Activated T-helper 1 cell treated with anti-CD3 and anti-CD28 coated beads, Interleukin-12 subunit alpha, Interleukin-12 subunit beta, Interleukin-2, Interleukin-4 antibody, amounts not matched to agents 30 ng/mL and 10 ng/mL and 1 ng/mL, durations not matched to agents 14 hours and 24 hours and 36 hours (primary cell): Measurements from ENCODE around the gene TEX14. TPM values are rescaled to one million over a fixed set of nuclear protein-coding genes. Genes with fewer than 3 reads are reported as not detected.
"Not testable (repeated sequence)": the region's sequence is repeated elsewhere in the genome, so short reads cannot be mapped to it uniquely, and the experiment has no call there.

ENCODE experiments used
- DNase-seq: peaks from one replicate; pipeline ENCODE4 v3.0.0; 2021; ENCODE audit warnings: low spot score
- H3K27ac Mint-ChIP-seq: one replicate; pipeline ENCODE4 v1.8.0; 2021; ENCODE audit warnings: mild to moderate bottlenecking, mixed read lengths
- H3K27me3 Mint-ChIP-seq: one replicate; pipeline ENCODE4 v1.8.0; 2022; ENCODE audit warnings: mild to moderate bottlenecking, moderate library complexity, mixed read lengths; ENCODE audit not compliant: insufficient read depth
- H3K36me3 Mint-ChIP-seq: one replicate; pipeline ENCODE4 v1.8.0; 2021; ENCODE audit warnings: low read depth, mixed read lengths
- H3K4me1 Mint-ChIP-seq: one replicate; pipeline ENCODE4 v1.8.0; 2021; ENCODE audit warnings: low read depth, mixed read lengths
- H3K4me3 Mint-ChIP-seq: one replicate; pipeline ENCODE4 v1.8.0; 2021; ENCODE audit warnings: mild to moderate bottlenecking, moderate library complexity, mixed read lengths
- H3K9me3 Mint-ChIP-seq: one replicate; pipeline ENCODE4 v1.8.0; 2021; ENCODE audit warnings: mixed read lengths
- intact Hi-C: fragments of 100-400 bp; cut with micrococcal nuclease; formaldehyde crosslinking; loops from one replicate; pipeline ENCODE4 v1.15.1; 2024
- total RNA-seq: library from RNA; stranded (reverse); gene quantifications from 2 replicates; pipeline ENCODE4 v1.2.3, GENCODE V29; 2022

Gene TEX14
- total RNA-seq, 1 donor from 2014 or later: 0.13 TPM

GRCh38 chr17:58703137-58703915 is 11.5 kb upstream of the TEX14 start:
- Mint-ChIP-seq H3K4me3 (no peak overlapping the region), H3K27me3 (no peaks in the 10 kb centered on the region), H3K27ac (peak overlapping the region; percentile 89), H3K9me3 (no peaks in the 10 kb centered on the region), H3K4me1 (peaks cover 48% of the 10 kb centered on the region), H3K36me3 (peaks cover 40% of the 10 kb centered on the region)
- intact Hi-C loops: loop anchor here (1.0 to 2.0 kb wide), 3 partner anchors 10 to 297 kb away; no protein-coding TSS in a partner anchor
- DNase-seq: no peak

GRCh38 chr17:58702708-58703107 is 10.9 kb upstream of the TEX14 start:
- Mint-ChIP-seq H3K27me3 (no peaks in the 10 kb centered on the region), H3K36me3 (peaks cover 36% of the 10 kb centered on the region), H3K9me3 (no peaks in the 10 kb centered on the region), H3K4me1 (peaks cover 44% of the 10 kb centered on the region), H3K4me3 (no peak overlapping the region), H3K27ac (peak overlapping the region; percentile 89)
- intact Hi-C loops: loop anchor here (1.0 to 2.0 kb wide), 4 partner anchors 9 to 298 kb away; no protein-coding TSS in a partner anchor
- DNase-seq: no peak

GRCh38 chr17:58702045-58702476 is 10.2 kb upstream of the TEX14 start:
- Mint-ChIP-seq H3K4me1 (peaks cover 39% of the 10 kb centered on the region), H3K4me3 (no peak overlapping the region), H3K27me3 (no peaks in the 10 kb centered on the region), H3K36me3 (peaks cover 33% of the 10 kb centered on the region), H3K27ac (peak overlapping the region; percentile 89), H3K9me3 (no peaks in the 10 kb centered on the region)
- peak; percentile 38 for DNase-seq
- intact Hi-C loops: loop anchor here (1.0 to 2.0 kb wide), 3 partner anchors 43 to 299 kb away; no protein-coding TSS in a partner anchor

- Mint-ChIP-seq H3K9me3 (no peaks in the 10 kb centered on the region), H3K27ac (no peak overlapping the region), H3K36me3 (peaks cover 25% of the 10 kb centered on the region), H3K27me3 (no peaks in the 10 kb centered on the region), H3K4me3 (no peak overlapping the region), H3K4me1 (peaks cover 31% of the 10 kb centered on the region)
- no peak for DNase-seq
- intact Hi-C loops: loop anchor here (10.0 kb wide), 1 partner anchor 365 kb away; no protein-coding TSS in a partner anchor
These were observed 7.9 kb upstream of the TEX14 start for GRCh38 chr17:58699771-58700170.

- H3K27ac Mint-ChIP-seq: no peak overlapping the region
These were observed 3.0 kb upstream of the TEX14 start for GRCh38 chr17:58694826-58695225.

GRCh38 chr17:58694302-58694701 is 2.5 kb upstream of the TEX14 start:
- intact Hi-C loops: loop anchor here (10.0 kb wide), 1 partner anchor 360 kb away; no protein-coding TSS in a partner anchor
- Mint-ChIP-seq H3K27me3 (no peaks in the 10 kb centered on the region), H3K36me3 (peaks cover 15% of the 10 kb centered on the region), H3K9me3 (no peaks in the 10 kb centered on the region), H3K4me3 (peak overlapping the region; percentile 75), H3K4me1 (peaks cover 31% of the 10 kb centered on the region), H3K27ac (no peak overlapping the region)
- DNase-seq: no peak

More at GRCh38 chr17:58694826-58695225, 3.0 kb upstream of the TEX14 start:
- DNase-seq: no peak
- Mint-ChIP-seq H3K36me3 (peaks cover 19% of the 10 kb centered on the region), H3K4me1 (peaks cover 31% of the 10 kb centered on the region), H3K4me3 (peak overlapping the region; percentile 75), H3K9me3 (no peaks in the 10 kb centered on the region), H3K27me3 (no peaks in the 10 kb centered on the region)
- intact Hi-C loops: loop anchor here (10.0 kb wide), 1 partner anchor 360 kb away; no protein-coding TSS in a partner anchor

- Mint-ChIP-seq H3K4me1 (peaks cover 31% of the 10 kb centered on the region), H3K9me3 (no peaks in the 10 kb centered on the region), H3K4me3 (peak overlapping the region; percentile 97), H3K27ac (peak overlapping the region; percentile 98), H3K36me3 (peaks cover 12% of the 10 kb centered on the region), H3K27me3 (no peaks in the 10 kb centered on the region)
- no peak for DNase-seq
- intact Hi-C loops: loop anchor here (1.0 to 10.0 kb wide), 2 partner anchors 10 to 359 kb away; no protein-coding TSS in a partner anchor
These were observed 1.9 kb upstream of the TEX14 start for GRCh38 chr17:58693751-58694150.

- Mint-ChIP-seq H3K4me1 (peaks cover 31% of the 10 kb centered on the region), H3K4me3 (peak overlapping the region; percentile 97)
- intact Hi-C loops: loop anchor here (1.0 to 10.0 kb wide), 2 partner anchors 10 to 358 kb away; no protein-coding TSS in a partner anchor
These were observed 1.4 kb upstream of the TEX14 start for GRCh38 chr17:58693208-58693607.

GRCh38 chr17:58692239-58693055 is 602 bp upstream of the TEX14 start, which contains the start of gene RAD51C:
Gene RAD51C, plus strand, starts transcription at chr17:58692602. Its CDS starts 42 bp downstream, at chr17:58692644.
- peak within 1 kb of the TSS; percentile 97 for H3K4me3 Mint-ChIP-seq
- no peaks in the 10 kb centered on the region for H3K27me3 Mint-ChIP-seq
- H3K9me3 Mint-ChIP-seq: no peaks in the 10 kb centered on the region
- peak within 1 kb of the TSS; percentile 98 for H3K27ac Mint-ChIP-seq
- peaks cover 12% of the 10 kb centered on the region for H3K36me3 Mint-ChIP-seq
- intact Hi-C loops: loop anchor here (1.0 to 10.0 kb wide), 5 partner anchors 11 to 358 kb away; no protein-coding TSS in a partner anchor
- peaks cover 31% of the 10 kb centered on the region for H3K4me1 Mint-ChIP-seq
- DNase-seq: peak; percentile 86

More at GRCh38 chr17:58693208-58693607, 1.4 kb upstream of the TEX14 start:
- no peaks in the 10 kb centered on the region for H3K9me3 Mint-ChIP-seq
- H3K27me3 Mint-ChIP-seq: no peaks in the 10 kb centered on the region
- H3K27ac Mint-ChIP-seq: peak overlapping the region; percentile 98
- peaks cover 12% of the 10 kb centered on the region for H3K36me3 Mint-ChIP-seq
- DNase-seq: no peak

GRCh38 chr17:58690033-58690432 is 1.8 kb downstream of the TEX14 start:
- not testable (repeated sequence) for H3K9me3 Mint-ChIP-seq, H3K4me3 Mint-ChIP-seq, H3K27ac Mint-ChIP-seq, H3K27me3 Mint-ChIP-seq, DNase-seq
- intact Hi-C loops: loop anchor here (10.0 kb wide), 1 partner anchor 355 kb away; no protein-coding TSS in a partner anchor
- Mint-ChIP-seq H3K4me1 (peaks cover 27% of the 10 kb centered on the region), H3K36me3 (peaks cover 11% of the 10 kb centered on the region)

- H3K27ac Mint-ChIP-seq: no peak overlapping the region
- H3K4me3 Mint-ChIP-seq: no peak overlapping the region
- peaks cover 2% of the 10 kb centered on the region for H3K27me3 Mint-ChIP-seq
These were observed 3.3 kb downstream of the TEX14 start for GRCh38 chr17:58688521-58688920.

GRCh38 chr17:58686980-58687379 is 4.9 kb downstream of the TEX14 start:
- Mint-ChIP-seq H3K9me3 (no peaks in the 10 kb centered on the region), H3K4me1 (peaks cover under 1% of the 10 kb centered on the region), H3K4me3 (no peak overlapping the region), H3K27ac (no peak overlapping the region), H3K27me3 (peaks cover 2% of the 10 kb centered on the region), H3K36me3 (no peaks in the 10 kb centered on the region)
- no peak for DNase-seq
- intact Hi-C loops: no loop called here

More at GRCh38 chr17:58688521-58688920, 3.3 kb downstream of the TEX14 start:
- Mint-ChIP-seq H3K36me3 (peaks cover 5% of the 10 kb centered on the region), H3K9me3 (no peaks in the 10 kb centered on the region), H3K4me1 (peaks cover 16% of the 10 kb centered on the region)
- DNase-seq: no peak
- intact Hi-C loops: no loop called here
